ENCODE measurements around the gene LSM7. TPM values are rescaled to one million over a fixed set of nuclear protein-coding genes. Genes with fewer than 3 reads are reported as not detected.

LSM7 gene
- total RNA-seq, 2 donors from 2014 or later, result 115 to 140 TPM

GRCh38 chr19:2333027-2333806 is 4.8 kb upstream of the LSM7 start:
- DNase-seq (ENCODE audit: low spot score in 2 of 2) (no peak), ATAC-seq (no peak)
- H3K27ac Mint-ChIP-seq, result no peak overlapping the region
- peaks cover 24 to 26% of the 10 kb centered on the region in 2 donors for H3K36me3 Mint-ChIP-seq
- H3K9me3 Mint-ChIP-seq, result peaks cover 9 to 11% of the 10 kb centered on the region in 2 donors

- H3K27ac Mint-ChIP-seq, result peak overlapping the region; percentile 72 to 90
- DNase-seq (ENCODE audit: low spot score in 2 of 2) (no peak), ATAC-seq (peak in 1 of 2 donors; percentile 45)
- peaks cover 30 to 33% of the 10 kb centered on the region in 2 donors for H3K36me3 Mint-ChIP-seq
- H3K9me3 Mint-ChIP-seq, result peaks cover 9 to 11% of the 10 kb centered on the region in 2 donors
Observed at GRCh38 chr19:2332341-2333026, 4.1 kb upstream of the LSM7 start.

GRCh38 chr19:2331601-2332246 is 3.3 kb upstream of the LSM7 start:
- H3K9me3 Mint-ChIP-seq, result peaks cover 9 to 11% of the 10 kb centered on the region in 2 donors
- H3K36me3 Mint-ChIP-seq, result peaks cover 33 to 35% of the 10 kb centered on the region in 2 donors
- DNase-seq (ENCODE audit: low spot score in 2 of 2) (no peak), ATAC-seq (no peak)
- peak overlapping the region; percentile 55 to 90 for H3K27ac Mint-ChIP-seq

- peaks cover 2 to 5% of the 10 kb centered on the region in 2 donors for H3K9me3 Mint-ChIP-seq
- peak overlapping the region; percentile 20 to 90 for H3K27ac Mint-ChIP-seq
- ATAC-seq (no peak), DNase-seq (ENCODE audit: low spot score in 2 of 2) (no peak)
- H3K36me3 Mint-ChIP-seq, result peaks cover 24 to 34% of the 10 kb centered on the region in 2 donors
Observed at GRCh38 chr19:2330632-2331284, 2.4 kb upstream of the LSM7 start.

GRCh38 chr19:2330255-2330631 is 1.9 kb upstream of the LSM7 start:
- ATAC-seq, result no peak
- DNase-seq (ENCODE audit: low spot score in 2 of 2), result no peak
- Mint-ChIP-seq H3K27ac (peak overlapping the region; percentile 20 to 90), H3K36me3 (peaks cover 27 to 34% of the 10 kb centered on the region in 2 donors), H3K9me3 (peaks cover 0 to under 1% of the 10 kb centered on the region in 2 donors)

- ATAC-seq (no peak), DNase-seq (ENCODE audit: low spot score in 2 of 2) (no peak)
- peaks cover 27 to 31% of the 10 kb centered on the region in 2 donors for H3K36me3 Mint-ChIP-seq
- peak overlapping the region; percentile 85 to 90 for H3K27ac Mint-ChIP-seq
- H3K9me3 Mint-ChIP-seq, result no peaks in the 10 kb centered on the region
Observed at GRCh38 chr19:2329501-2329916, 1.1 kb upstream of the LSM7 start.

- Mint-ChIP-seq H3K9me3 (no peaks in the 10 kb centered on the region), H3K27ac (peak overlapping the region; percentile 85 to 90), H3K36me3 (peaks cover 27 to 31% of the 10 kb centered on the region in 2 donors)
- ATAC-seq (no peak), DNase-seq (ENCODE audit: low spot score in 2 of 2) (no peak)
Observed at GRCh38 chr19:2329149-2329478, 728 bp upstream of the LSM7 start.

- ATAC-seq (peak; percentile 80 to 89), DNase-seq (ENCODE audit: low spot score in 2 of 2) (peak; percentile 70 to 72)
- Mint-ChIP-seq H3K9me3 (no peaks in the 10 kb centered on the region), H3K27ac (peak overlapping the region; percentile 90 to 99), H3K36me3 (peaks cover 27 to 31% of the 10 kb centered on the region in 2 donors)
Observed at GRCh38 chr19:2327773-2328400, 499 bp downstream of the LSM7 start.

GRCh38 chr19:2326699-2327360 is 1.6 kb downstream of the LSM7 start:
- ATAC-seq (no peak), DNase-seq (ENCODE audit: low spot score in 2 of 2) (no peak)
- H3K9me3 Mint-ChIP-seq, result no peaks in the 10 kb centered on the region
- H3K27ac Mint-ChIP-seq, result peak overlapping the region; percentile 90 to 99
- H3K36me3 Mint-ChIP-seq, result peaks cover 27 to 31% of the 10 kb centered on the region in 2 donors

GRCh38 chr19:2325281-2326046 is 2.9 kb downstream of the LSM7 start:
- no peak for DNase-seq (ENCODE audit: low spot score in 2 of 2)
- no peaks in the 10 kb centered on the region for H3K9me3 Mint-ChIP-seq
- peak overlapping the region in 1 of 2 donors; percentile 89 for H3K27ac Mint-ChIP-seq
- peaks cover 27 to 31% of the 10 kb centered on the region in 2 donors for H3K36me3 Mint-ChIP-seq
- no peak for ATAC-seq

- peak overlapping the region in 1 of 2 donors; percentile 53 for H3K27ac Mint-ChIP-seq
- H3K9me3 Mint-ChIP-seq, result no peaks in the 10 kb centered on the region
- peaks cover 23 to 27% of the 10 kb centered on the region in 2 donors for H3K36me3 Mint-ChIP-seq
- ATAC-seq (no peak), DNase-seq (ENCODE audit: low spot score in 2 of 2) (no peak)
Observed at GRCh38 chr19:2324220-2324948, 4.0 kb downstream of the LSM7 start.

- ATAC-seq (no peak), DNase-seq (ENCODE audit: low spot score in 2 of 2) (no peak)
- H3K36me3 Mint-ChIP-seq, result peaks cover 17 to 22% of the 10 kb centered on the region in 2 donors
- H3K27ac Mint-ChIP-seq, result no peak overlapping the region
- no peaks in the 10 kb centered on the region for H3K9me3 Mint-ChIP-seq
Observed at GRCh38 chr19:2323707-2324106, 4.7 kb downstream of the LSM7 start.

GRCh38 chr19:2321565-2322283 is 6.7 kb downstream of the LSM7 start:
- no peak for ATAC-seq

GRCh38 chr19:2320939-2321338 is 7.4 kb downstream of the LSM7 start:
- Mint-ChIP-seq H3K9me3 (no peaks in the 10 kb centered on the region), H3K27ac (no peak overlapping the region), H3K36me3 (peaks cover 4 to 7% of the 10 kb centered on the region in 2 donors)
- no peak for DNase-seq (ENCODE audit: low spot score in 2 of 2)
- no peak for ATAC-seq

More at GRCh38 chr19:2321565-2322283, 6.7 kb downstream of the LSM7 start:
- DNase-seq (ENCODE audit: low spot score in 2 of 2), result no peak
- Mint-ChIP-seq H3K27ac (peak overlapping the region in 1 of 2 donors; percentile 79), H3K9me3 (no peaks in the 10 kb centered on the region), H3K36me3 (peaks cover 4 to 9% of the 10 kb centered on the region in 2 donors)
